ENCODE data around the gene TFR2. TPM values are rescaled to one million over a fixed set of nuclear protein-coding genes. Genes with fewer than 3 reads are reported as not detected.

TFR2 gene
- total and polyA plus RNA-seq, 9 of the 15 experiments (the other 6 are each of a cell fraction or from before 2014, with no cell fraction given): 3.8 to 123 (median 51.1) TPM

DNA sequence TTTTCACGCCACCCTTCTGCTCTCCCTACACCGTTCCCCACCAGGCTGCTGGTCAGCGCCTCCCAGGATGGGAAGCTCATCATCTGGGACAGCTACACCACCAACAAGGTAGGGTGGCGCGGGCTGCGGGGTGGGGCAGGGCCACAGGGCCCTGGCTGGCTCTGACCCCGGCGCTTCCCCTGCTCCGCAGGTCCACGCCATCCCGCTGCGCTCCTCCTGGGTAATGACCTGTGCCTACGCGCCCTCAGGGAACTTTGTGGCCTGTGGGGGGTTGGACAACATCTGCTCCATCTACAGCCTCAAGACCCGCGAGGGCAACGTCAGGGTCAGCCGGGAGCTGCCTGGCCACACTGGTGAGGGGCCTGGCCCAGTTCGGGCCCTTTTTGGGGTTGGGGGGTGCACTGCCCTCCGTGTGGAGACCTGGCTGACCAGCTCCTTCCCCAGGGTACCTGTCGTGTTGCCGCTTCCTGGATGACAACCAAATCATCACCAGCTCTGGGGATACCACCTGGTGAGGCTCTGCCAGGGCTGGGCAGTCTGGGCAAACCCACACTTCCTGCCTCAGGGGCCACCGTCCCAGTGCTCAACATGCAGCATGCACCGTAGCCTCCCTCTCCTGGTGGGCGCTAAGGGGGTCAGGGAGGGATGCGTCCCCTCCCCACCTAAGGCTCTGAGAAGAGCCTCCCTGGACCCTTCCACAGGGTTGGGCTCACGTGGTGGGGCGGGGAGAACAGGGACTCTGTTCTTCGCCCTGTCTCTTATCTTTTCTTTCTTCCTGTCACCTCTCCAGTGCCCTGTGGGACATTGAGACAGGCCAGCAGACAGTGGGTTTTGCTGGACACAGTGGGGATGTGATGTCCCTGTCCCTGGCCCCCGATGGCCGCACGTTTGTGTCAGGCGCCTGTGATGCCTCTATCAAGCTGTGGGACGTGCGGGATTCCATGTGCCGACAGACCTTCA lies 36.2 kb upstream of the TFR2 start:
- no TSS peak for BruUV-seq (replicated peaks)
- peak overlapping the region in 1 of 2 experiments; percentile 82; a peak in 2 of 4 replicates for H3K9ac ChIP-seq (ENCODE audit: insufficient read depth in 1 of 2, low read depth in 2 of 2, low read length in 2 of 2)
- DNase-seq (ENCODE audit: extremely low read depth in 1 of 4, low spot score in 3 of 4) (no peak), FAIRE-seq (peak; percentile 63), ATAC-seq (no peak)
- in situ Hi-C loops (cut with MboI) (no loop called here), intact Hi-C loops (cut with micrococcal nuclease) (no loop called here)
- no peak overlapping the region for H3K4me3 ChIP-seq
- no peak overlapping the region for H2AFZ ChIP-seq (ENCODE audit: low read depth, low read length)
- H3K9me1 ChIP-seq (ENCODE audit: control insufficient read depth, insufficient read depth, low read length): no peaks in the 10 kb centered on the region
- no peaks in the 10 kb centered on the region for H3K27me3 ChIP-seq (ENCODE audit: control insufficient read depth in 2 of 2, insufficient read depth in 2 of 2, low read length in 2 of 2)
- H3K4me2 ChIP-seq (ENCODE audit: insufficient read depth, low read length): no peak overlapping the region
- ChIA-PET CTCF (ENCODE audit: low intra/inter-chr PET ratio) (interaction anchor here (0.6 kb wide), 1 partner anchor 73 kb away, joined by 3 read pairs; no protein-coding TSS in a partner anchor), POLR2A (interaction anchor here (0.6 to 1.9 kb wide), 13 partner anchors 11 to 249 kb away, joined by 3 to 6 read pairs (median 3); partner anchors contain the start of genes GIGYF1, POP7 and ZCWPW1)
- no peaks in the 10 kb centered on the region for H3K9me3 ChIP-seq (replicated peaks; ENCODE audit: control insufficient read depth, insufficient read depth, low read depth, low read length)
- WGBS (ENCODE audit: insufficient coverage, low coverage, missing lambda C conversion rate): 91% methylated on average over 34 of the region's 36 CpGs
- TF ChIP-seq TCF7L2 (IDR thresholded peaks at IDR 0.05; ENCODE audit: low read depth, low read length): no peak
- TF ChIP-seq, protein P1, sequence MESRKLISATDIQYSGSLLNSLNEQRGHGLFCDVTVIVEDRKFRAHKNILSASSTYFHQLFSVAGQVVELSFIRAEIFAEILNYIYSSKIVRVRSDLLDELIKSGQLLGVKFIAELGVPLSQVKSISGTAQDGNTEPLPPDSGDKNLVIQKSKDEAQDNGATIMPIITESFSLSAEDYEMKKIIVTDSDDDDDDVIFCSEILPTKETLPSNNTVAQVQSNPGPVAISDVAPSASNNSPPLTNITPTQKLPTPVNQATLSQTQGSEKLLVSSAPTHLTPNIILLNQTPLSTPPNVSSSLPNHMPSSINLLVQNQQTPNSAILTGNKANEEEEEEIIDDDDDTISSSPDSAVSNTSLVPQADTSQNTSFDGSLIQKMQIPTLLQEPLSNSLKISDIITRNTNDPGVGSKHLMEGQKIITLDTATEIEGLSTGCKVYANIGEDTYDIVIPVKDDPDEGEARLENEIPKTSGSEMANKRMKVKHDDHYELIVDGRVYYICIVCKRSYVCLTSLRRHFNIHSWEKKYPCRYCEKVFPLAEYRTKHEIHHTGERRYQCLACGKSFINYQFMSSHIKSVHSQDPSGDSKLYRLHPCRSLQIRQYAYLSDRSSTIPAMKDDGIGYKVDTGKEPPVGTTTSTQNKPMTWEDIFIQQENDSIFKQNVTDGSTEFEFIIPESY (CRISPR knock-in tag; IDR thresholded peaks at IDR 0.05): peak; percentile 19; the same call in 1 of the 2 replicates
- TF ChIP-seq POLR2G (IDR thresholded peaks at IDR 0.05; ENCODE audit: low read depth, low read length): peak; percentile 56
- TF ChIP-seq POLR2B (IDR thresholded peaks at IDR 0.05; ENCODE audit: low read depth, partially characterized antibody): peak; percentile 6
- no peak for TF ChIP-seq HSF4 (CRISPR knock-in tag; IDR thresholded peaks at IDR 0.05; ENCODE audit: borderline replicate concordance)
- no peak for TF ChIP-seq CBX1 (IDR thresholded peaks at IDR 0.05; ENCODE audit: low read depth)
- peak; percentile 84 for TF ChIP-seq RBM22 (IDR thresholded peaks at IDR 0.05; ENCODE audit: low read depth, low read length, poor library complexity, severe bottlenecking)
- H4K20me1 ChIP-seq (replicated peaks; ENCODE audit: control insufficient read depth, insufficient read depth, low read length): peaks cover 22% of the 10 kb centered on the region; the same call in 1 of the 2 replicates
- peaks cover 4 to 91% of the 10 kb centered on the region in 2 experiments for H3K4me1 ChIP-seq (replicated peaks in 1 of 2; ENCODE audit: control insufficient read depth in 2 of 2, insufficient read depth in 2 of 2, low read length in 2 of 2)
- no peak overlapping the region for H3K27ac ChIP-seq (ENCODE audit: extremely low read depth, low read depth, low read length)
- peaks cover 63% of the 10 kb centered on the region; the same call in 2 of the 3 replicates for H3K36me3 ChIP-seq (ENCODE audit: control insufficient read depth, insufficient read depth, low read length)
- peaks cover 46% of the 10 kb centered on the region for H3K79me2 ChIP-seq (ENCODE audit: control insufficient read depth, insufficient read depth, low read length)

All from K562 (cell line).